Activated effector memory CD4-positive, alpha-beta T cell treated with anti-CD3 and anti-CD28 coated beads, Interleukin-2, amount 50 U/mL, for 16 hours (primary cell): ENCODE results near the gene LMX1A.

ENCODE experiments used
- DNase-seq: peaks from one replicate; pipeline ENCODE4 v3.0.0-alpha.2; 2020

Gene LMX1A

GRCh38 chr1:165365341-165365740 is 8.8 kb upstream of the LMX1A start:
- no peak for DNase-seq

DNA sequence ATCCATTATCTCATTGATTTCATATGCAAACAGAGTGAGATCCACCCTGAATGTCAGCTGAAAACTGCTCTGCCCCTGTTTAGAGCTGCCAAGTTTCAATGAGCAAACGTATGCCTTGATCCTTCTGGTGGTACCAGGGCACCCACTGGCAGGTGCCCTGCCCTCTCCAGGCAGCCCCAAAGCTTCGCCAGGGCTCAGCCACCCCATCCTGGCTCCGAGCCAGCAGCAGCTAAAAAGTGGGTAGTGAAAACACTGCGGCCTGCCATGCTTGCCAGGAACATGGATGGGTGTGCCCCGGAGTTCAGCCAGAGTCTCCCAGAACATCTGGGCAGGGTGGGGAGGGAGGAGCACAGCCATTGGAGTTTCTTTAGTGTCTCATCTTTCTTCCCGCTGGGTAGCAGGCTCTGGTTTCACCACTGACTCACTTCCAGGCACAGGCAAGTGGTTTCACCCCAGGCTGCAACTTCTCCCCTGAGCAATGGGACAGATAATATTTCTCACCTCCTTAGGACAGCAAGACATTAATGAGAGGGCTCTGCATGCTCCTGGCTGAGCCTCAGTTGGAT is 8.1 kb upstream of the LMX1A start:
- DNase-seq = no peak

DNA sequence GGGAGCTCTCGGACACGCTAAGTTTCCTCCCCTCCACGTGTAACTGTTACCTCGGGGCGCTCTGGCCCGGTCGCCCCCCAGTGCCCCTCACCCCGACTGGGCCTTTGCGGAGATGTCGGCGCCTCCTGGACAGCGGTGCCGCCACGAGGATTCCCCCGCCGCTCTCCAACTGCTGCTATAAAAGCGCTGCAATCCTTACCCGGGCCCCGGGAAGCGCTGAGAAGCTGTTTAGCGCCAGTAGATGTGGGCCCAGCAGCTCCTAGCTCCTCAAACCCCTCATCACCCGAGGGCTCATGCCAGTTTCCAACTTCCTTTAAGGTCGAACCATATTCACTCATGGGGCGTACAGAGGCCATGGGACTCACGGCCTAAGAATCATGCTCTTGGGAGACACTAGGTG is 361 bp upstream of the LMX1A start:
- DNase-seq = no peak

DNA sequence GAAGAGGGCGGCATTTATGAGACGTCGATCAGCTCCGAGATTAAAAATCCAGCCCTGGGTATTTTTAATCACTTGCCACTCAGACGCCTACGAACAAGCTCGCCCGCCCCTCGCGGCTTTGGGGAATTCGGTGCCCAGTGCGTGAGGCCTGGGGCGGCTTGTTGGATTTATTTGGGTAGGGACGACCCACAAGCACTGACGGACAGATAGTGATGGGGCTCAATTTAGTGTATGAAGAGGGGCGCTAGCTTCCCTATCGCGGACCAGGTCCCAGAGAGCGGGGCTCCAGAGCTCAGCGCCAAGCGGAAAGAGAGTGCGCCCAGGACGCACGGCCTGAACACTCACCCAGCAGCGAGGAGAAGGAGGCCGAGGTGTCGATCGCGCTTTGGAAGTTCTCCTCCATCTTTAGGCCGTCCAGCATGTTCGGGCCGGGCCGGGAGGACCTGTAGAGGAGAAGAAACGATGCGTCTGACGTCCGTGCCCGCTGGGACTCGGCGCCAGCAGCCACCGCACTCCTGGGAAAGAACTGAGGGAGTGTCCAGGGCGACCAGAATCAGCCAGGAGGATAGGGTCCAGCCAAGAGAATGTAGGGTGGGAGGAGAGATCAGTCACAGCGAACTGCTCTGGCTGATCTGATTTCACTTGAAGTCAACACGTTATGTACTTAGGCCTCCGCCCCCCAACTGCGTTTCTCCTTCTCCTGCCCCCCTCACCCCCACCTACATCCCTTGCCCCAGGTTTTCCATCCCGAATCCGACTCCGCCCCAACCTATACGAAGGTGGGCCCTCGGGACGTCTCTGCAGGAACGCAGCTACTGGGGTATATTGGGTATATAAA is 1.2 kb downstream of the LMX1A start:
- DNase-seq = no peak

DNA sequence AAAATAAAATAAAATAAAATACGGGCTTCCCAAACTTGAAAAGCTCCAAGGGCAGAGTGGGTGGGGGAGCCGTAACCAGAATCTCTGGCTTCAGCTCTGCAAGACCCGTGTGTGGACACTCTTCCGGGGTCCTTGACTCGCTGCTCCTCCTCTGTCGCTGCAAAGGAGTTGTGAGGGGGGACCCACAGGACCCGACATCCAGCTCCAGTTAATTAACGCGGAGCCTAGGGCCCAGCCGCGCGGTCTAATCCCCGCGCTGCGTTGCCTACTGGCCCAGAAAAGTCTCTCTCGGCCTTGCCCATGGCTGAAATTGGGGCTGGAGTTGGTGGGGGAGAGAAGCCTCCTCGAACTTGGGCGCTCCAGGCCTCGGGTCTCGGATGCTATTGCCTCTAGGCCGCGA is 1.8 kb downstream of the LMX1A start:
- DNase-seq = no peak

DNA sequence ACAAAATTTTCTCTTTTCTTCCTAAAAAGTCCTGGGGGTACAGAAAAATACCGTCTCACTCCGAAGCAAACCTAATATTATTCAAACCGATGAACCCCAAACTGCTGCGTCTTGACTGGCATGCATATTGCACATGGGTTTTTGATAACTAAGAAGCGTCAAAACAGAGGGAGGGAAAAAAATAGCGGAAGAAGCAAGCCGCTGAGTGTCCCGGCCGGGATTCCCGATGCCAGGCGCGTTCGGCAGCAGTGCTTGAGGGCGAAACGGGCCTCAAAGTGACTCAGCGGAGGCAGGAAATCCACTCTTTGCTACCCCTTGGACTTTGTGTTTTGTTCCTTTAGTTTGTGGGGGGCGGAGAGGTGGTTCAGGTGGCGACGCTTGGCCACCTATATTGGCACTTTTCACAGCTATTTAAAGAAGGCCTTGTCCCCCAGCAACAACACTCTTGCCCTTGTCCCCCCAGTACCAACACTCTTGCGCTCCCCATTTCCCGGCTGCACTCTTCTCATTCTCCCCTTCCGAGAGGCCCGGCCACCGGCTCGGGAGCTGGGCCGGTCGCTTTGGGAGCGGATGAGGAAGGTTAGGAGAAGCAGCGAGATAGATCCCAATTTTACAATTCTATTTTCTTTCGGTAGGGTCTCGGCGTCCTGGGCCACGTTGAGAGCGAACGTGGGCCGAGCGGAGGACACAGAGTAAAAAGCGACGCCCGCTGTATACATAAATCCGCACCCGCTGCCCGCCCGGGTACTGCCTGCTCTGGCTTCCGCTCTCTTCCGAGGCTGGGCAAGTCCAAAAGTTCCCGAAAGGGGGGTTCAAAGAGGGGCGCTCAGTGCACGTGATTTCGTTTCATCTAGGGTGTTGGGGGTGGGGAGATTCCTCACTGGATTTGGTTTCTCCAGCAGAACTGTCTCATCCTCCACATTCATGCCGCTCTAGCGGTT is 2.5 kb downstream of the LMX1A start:
- DNase-seq = no peak

GRCh38 chr1:165352442-165353293 is 3.8 kb downstream of the LMX1A start:
- no peak for DNase-seq

- no peak for DNase-seq
Measured at GRCh38 chr1:165351863-165352441, 4.6 kb downstream of the LMX1A start.

- DNase-seq = no peak
Measured at GRCh38 chr1:165350840-165351239, 5.7 kb downstream of the LMX1A start.

GRCh38 chr1:165345502-165345901 is 11.0 kb downstream of the LMX1A start:
- DNase-seq = no peak

DNA sequence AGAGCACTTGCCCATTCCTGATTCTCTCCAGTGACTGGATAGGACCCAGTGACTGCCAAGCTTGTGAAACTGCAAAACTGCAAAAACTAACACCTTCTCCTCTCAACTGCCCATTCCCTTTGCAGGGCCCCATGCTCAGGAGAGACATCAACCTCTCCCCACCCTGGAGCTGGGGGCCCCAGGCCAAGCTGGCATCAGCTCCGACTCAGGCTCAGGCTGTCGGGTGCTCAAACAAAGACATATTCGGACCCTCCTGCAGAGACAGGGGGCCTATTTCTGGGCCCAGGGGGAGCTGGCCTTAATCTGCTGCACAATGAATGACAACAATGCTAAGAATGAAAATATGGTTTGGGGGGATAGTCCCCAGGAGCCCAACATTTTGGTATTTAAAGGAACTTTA is 11.8 kb downstream of the LMX1A start:
- DNase-seq = no peak

DNA sequence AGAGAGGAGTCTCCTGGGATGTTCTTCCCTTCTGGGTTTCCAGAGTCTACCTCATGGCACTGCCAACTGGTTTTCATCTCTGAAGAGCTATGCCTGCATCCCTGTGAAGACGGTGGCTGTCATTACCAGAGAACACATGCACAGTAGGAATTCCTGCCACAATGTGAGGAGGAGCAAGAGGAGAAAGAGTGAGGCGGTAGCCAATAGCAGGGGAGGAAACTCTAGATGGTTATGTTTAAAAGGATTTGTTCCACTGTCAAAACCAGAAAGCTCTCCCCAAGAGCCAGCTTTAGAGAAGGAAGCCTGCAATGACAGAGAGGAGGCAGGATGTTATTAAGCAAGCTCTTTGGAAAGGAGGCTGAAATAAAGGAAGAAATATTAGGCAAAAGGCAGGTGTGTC is 12.3 kb downstream of the LMX1A start:
- DNase-seq = no peak

DNA sequence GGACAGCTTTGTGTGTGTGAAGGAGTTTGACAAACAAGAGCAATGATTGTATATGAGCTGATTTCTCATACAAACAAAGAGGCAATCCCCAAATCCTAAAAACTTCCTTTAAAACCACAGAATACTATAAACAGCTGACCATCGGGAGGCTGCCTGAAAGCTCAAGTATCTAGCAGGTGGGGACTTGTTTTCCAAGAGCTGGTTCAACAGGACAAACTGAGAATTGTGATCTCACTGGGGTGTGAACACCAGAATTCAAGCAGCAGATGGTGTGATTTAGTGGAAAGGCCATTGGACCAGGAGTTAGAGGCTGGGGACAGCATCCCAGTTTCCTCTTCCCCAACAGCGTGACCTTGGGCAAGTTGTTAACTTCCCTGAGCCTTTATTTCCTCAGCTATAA is 13.9 kb downstream of the LMX1A start:
- no peak for DNase-seq

GRCh38 chr1:165342168-165342567 is 14.3 kb downstream of the LMX1A start:
- no peak for DNase-seq

DNA sequence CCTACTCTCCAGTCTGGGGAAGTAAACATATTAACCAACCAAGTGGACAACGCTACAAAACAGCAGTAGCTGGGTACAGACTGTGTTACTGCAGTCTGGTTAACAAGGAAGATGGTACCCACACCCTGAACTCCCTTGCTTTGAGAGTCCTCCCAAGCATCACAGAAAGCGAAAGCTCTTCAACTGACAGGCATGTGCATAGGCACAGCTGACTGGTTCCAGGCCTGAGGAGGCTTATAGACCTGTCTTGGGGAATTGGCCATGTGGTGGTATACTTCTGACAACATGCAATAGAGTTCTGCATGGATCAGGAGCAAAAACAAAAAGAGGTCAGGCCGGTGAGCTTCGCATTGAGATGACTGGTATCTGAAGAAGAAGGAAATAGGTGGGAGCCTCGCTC is 17.4 kb downstream of the LMX1A start:
- DNase-seq = no peak

- DNase-seq = no peak
Measured at GRCh38 chr1:165330483-165330882, 26.0 kb downstream of the LMX1A start.

DNA sequence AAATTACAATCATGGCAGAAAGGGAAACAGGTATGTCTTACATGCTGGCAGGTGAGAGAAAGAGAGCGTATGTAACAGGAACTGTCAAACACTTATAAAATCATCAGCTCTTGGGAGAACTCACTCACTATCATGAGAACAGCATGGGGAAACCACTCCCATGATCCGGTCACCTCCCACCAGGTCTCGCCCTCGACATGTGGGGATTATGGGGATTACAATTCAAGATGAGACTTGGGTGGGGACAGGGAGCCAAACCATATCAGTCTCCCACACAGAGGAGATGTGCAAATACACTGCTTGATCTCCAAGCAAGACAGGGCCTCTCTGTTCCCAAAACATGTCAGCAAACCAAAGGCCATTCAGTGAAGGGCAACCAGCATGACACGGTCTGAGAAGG is 27.4 kb downstream of the LMX1A start:
- no peak for DNase-seq

GRCh38 chr1:165328136-165328535 is 28.4 kb downstream of the LMX1A start:
- no peak for DNase-seq

DNA sequence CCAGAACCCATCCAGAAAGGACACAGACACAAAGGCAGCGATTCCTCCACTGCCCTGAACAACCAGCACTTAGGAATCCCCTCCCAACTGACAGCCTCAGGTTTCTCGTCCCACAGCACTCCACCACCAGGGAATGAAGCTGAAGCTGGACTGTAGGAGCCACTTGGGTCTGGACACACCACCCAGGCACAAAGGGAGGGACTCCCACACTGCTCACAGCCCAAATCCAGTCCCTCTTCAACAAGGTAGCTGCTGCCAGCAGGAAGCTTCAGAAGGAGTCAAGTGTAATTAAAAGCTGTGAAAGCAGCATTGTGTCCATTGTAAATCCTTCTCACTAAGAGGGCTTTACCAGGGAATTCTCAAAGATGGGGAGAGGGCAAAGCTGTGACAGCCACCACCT is 29.0 kb downstream of the LMX1A start:
- no peak for DNase-seq

GRCh38 chr1:165325460-165326203 is 30.9 kb downstream of the LMX1A start:
- DNase-seq = no peak

GRCh38 chr1:165324050-165324449 is 32.5 kb downstream of the LMX1A start:
- no peak for DNase-seq

GRCh38 chr1:165317612-165318011 is 38.9 kb downstream of the LMX1A start:
- no peak for DNase-seq
